Transverse colon (tissue), 4 donors: ENCODE results near the gene DLG4. TPM values are rescaled to one million over a fixed set of nuclear protein-coding genes. Genes with fewer than 3 reads are reported as not detected.

Source experiments
- DNase-seq: peaks from one replicate; pipeline ENCODE4 v3.0.0-alpha.2; 2019
- H3K27ac ChIP-seq, 4 donors: fragments of 200-600 bp; sonication (generic); 2 replicates each; pipeline ENCODE4 v1.5.1; 2016 to 2018; ENCODE audit warnings: inconsistent platforms in 4 of 4
- H3K27me3 ChIP-seq: fragments of 200-600 bp; sonication (generic); 2 replicates; pipeline ENCODE4 v1.5.1; 2017; ENCODE audit warnings: inconsistent platforms
- H3K36me3 ChIP-seq, 4 donors: fragments of 200-600 bp; sonication (generic); 2 replicates each; pipeline ENCODE4 v1.5.1; 2017 to 2019; ENCODE audit warnings: inconsistent platforms in 4 of 4
- H3K4me1 ChIP-seq, 4 donors: fragments of 200-600 bp; sonication (generic); 2 replicates each; pipeline ENCODE4 v1.5.1; 2017 to 2020; ENCODE audit warnings: inconsistent platforms in 4 of 4
- H3K4me3 ChIP-seq, 4 donors: fragments of 200-600 bp; sonication (generic); 1 replicate in 1 of 4; 2 replicates in 3 of 4; pipeline versions ENCODE4 v1.5.1 to v1.6.1; 2017 to 2019; ENCODE audit warnings: inconsistent platforms in 4 of 4
- H3K9me3 ChIP-seq, 2 donors: fragments of 200-600 bp; sonication (generic); 2 replicates each; pipeline ENCODE4 v1.5.1; 2017 to 2019; ENCODE audit warnings: inconsistent platforms in 2 of 2
- CTCF ChIP-seq, 5 experiments: fragments of 200-600 bp in 3 of 5; fragments of 450-650 bp in 2 of 5; sonication (generic) in 3 of 5; IDR thresholded peaks; 1 replicate in 2 of 5; 2 replicates in 3 of 5; pipeline ENCODE4 v1.5.1; 2016 to 2017; ENCODE audit warnings: antibody characterized with exemption in 5 of 5, inconsistent platforms in 3 of 5, mild to moderate bottlenecking in 2 of 5, moderate library complexity in 1 of 5
- EP300 ChIP-seq: sonication (generic); formaldehyde crosslinking; IDR thresholded peaks from one replicate; pipeline ENCODE4 v1.6.1; 2017; ENCODE audit warnings: antibody characterized with exemption, low read depth
- POLR2A ChIP-seq: fragments of 450-650 bp; IDR thresholded peaks from one replicate; pipeline ENCODE4 v1.6.1; 2016; ENCODE audit warnings: antibody characterized with exemption, mild to moderate bottlenecking, moderate library complexity
- POLR2AphosphoS5 ChIP-seq, 3 donors: sonication (generic); formaldehyde crosslinking; IDR thresholded peaks; one replicate each; pipeline ENCODE4 v1.6.1; 2016; ENCODE audit warnings: antibody characterized with exemption in 3 of 3
- WGBS, 2 donors: methylation state at CpG; one replicate each; pipeline ENCODE4 v1.1.5; 2018; ENCODE audit warnings: low coverage in 1 of 2; 5-methylcytosine and 5-hydroxymethylcytosine counted together
- in situ Hi-C, 4 donors: fragments of 200-750 bp; cut with MboI; loops; one replicate each; pipeline versions ENCODE4 v1.15.0 to v1.15.1; 2017; ENCODE audit warnings: low sequenced_read_pairs in 3 of 4, low pct_ligation_motif_present in 1 of 4, low pct_unique_long_range_greater_than_20kb in 1 of 4
- intact Hi-C: fragments of 100-400 bp; cut with DNase I; formaldehyde crosslinking; loops from one replicate; pipeline ENCODE4 v1.15.1; 2023; ENCODE audit warnings: low total_unique reads
- total RNA-seq, 4 donors: library from RNA; depleted of rRNA; stranded (reverse); fragments of >200 nt; gene quantifications; one replicate each; pipeline ENCODE4 v1.1.0, GENCODE V29; 2016

Gene DLG4
- total RNA-seq, 4 donors from 2014 or later: 2.4 to 15.7 (median 6.1) TPM

GRCh38 chr17:7239091-7240027 is 19.7 kb upstream of the DLG4 start, which contains the start of gene PHF23:
Gene PHF23 (minus strand): TSS chr17:7239457. CDS start chr17:7239279, 178 bp downstream.
- in situ Hi-C loops: loop anchor here in 1 of 4 donors (25.0 kb wide), 1 partner anchor 898 kb away; no protein-coding TSS in a partner anchor
- peaks cover 0 to 13% (median 6%) of the 10 kb centered on the region in 4 donors for H3K36me3 ChIP-seq

GRCh38 chr17:7238420-7239090 is 18.9 kb upstream of the DLG4 start:
- Histone ChIP-seq H3K27ac (peak overlapping the region; percentile 96 to 98 (median 96)), H3K9me3 (no peaks in the 10 kb centered on the region), H3K4me3 (peak overlapping the region; percentile 81 to 90 (median 86)), H3K4me1 (peaks cover 30 to 57% (median 44%) of the 10 kb centered on the region in 4 donors), H3K36me3 (peaks cover 0 to 9% (median 4%) of the 10 kb centered on the region in 4 donors), H3K27me3 (no peaks in the 10 kb centered on the region)
- 0 to 2% methylated on average over 1 to 37 of the region's 39 CpGs for WGBS, 2 donors
- DNase-seq: no peak
- TF ChIP-seq POLR2AphosphoS5 (IDR thresholded peaks at IDR 0.05) (no peak), CTCF (IDR thresholded peaks at IDR 0.05) (no peak), EP300 (no peak), POLR2A (no peak)
- intact Hi-C loops: no loop called here
- in situ Hi-C loops: loop anchor here in 1 of 4 donors (25.0 kb wide), 1 partner anchor 899 kb away; no protein-coding TSS in a partner anchor

More at GRCh38 chr17:7239091-7240027, 19.7 kb upstream of the DLG4 start, which contains the start of gene PHF23:
- intact Hi-C loops: loop anchor here (5.0 kb wide), 1 partner anchor 603 kb away; no protein-coding TSS in a partner anchor
- TF ChIP-seq POLR2AphosphoS5 (IDR thresholded peaks at IDR 0.05) (peak; percentile 43 to 67 (median 52)), EP300 (peak; percentile 48), CTCF (IDR thresholded peaks at IDR 0.05) (peak in 3 of 5 experiments; percentile 20 to 77 (median 70)), POLR2A (peak; percentile 80)
- H3K27me3 ChIP-seq: no peaks in the 10 kb centered on the region
- peak within 1 kb of the TSS; percentile 81 to 95 (median 86) for H3K4me3 ChIP-seq
- no peaks in the 10 kb centered on the region for H3K9me3 ChIP-seq
- peaks cover 31 to 61% (median 45%) of the 10 kb centered on the region in 4 donors for H3K4me1 ChIP-seq
- peak; percentile 99 for DNase-seq
- WGBS, 2 donors: 0 to 1% methylated on average over 5 to 60 of the region's 72 CpGs
- peak within 1 kb of the TSS; percentile 96 to 99 (median 98) for H3K27ac ChIP-seq

GRCh38 chr17:7237761-7238419 is 18.3 kb upstream of the DLG4 start:
- no peaks in the 10 kb centered on the region for H3K27me3 ChIP-seq
- peaks cover 0 to 9% (median 4%) of the 10 kb centered on the region in 4 donors for H3K36me3 ChIP-seq
- TF ChIP-seq POLR2AphosphoS5 (IDR thresholded peaks at IDR 0.05) (peak in 1 of 3 donors; percentile 11), EP300 (no peak), POLR2A (peak; percentile 47)
- H3K27ac ChIP-seq: peak overlapping the region; percentile 96 to 98 (median 96)
- H3K4me3 ChIP-seq: peak overlapping the region; percentile 81 to 90 (median 86)
- in situ Hi-C loops: loop anchor here in 1 of 4 donors (25.0 kb wide), 1 partner anchor 899 kb away; no protein-coding TSS in a partner anchor
- 1% methylated on average over 49 of the region's 73 CpGs; no CpG with 5 or more reads in 1 of the 2 donors for WGBS, 2 donors
- no peaks in the 10 kb centered on the region for H3K9me3 ChIP-seq
- intact Hi-C loops: no loop called here
- H3K4me1 ChIP-seq: peaks cover 31 to 59% (median 46%) of the 10 kb centered on the region in 4 donors
- DNase-seq: peak; percentile 91

- DNase-seq: no peak
- intact Hi-C loops (no loop called here), in situ Hi-C loops (loop anchor here in 1 of 4 donors (25.0 kb wide), 1 partner anchor 900 kb away; no protein-coding TSS in a partner anchor)
- Histone ChIP-seq H3K9me3 (no peaks in the 10 kb centered on the region), H3K27ac (peak overlapping the region; percentile 96 to 98 (median 96)), H3K4me1 (peaks cover 36 to 65% (median 51%) of the 10 kb centered on the region in 4 donors), H3K4me3 (peak overlapping the region; percentile 81 to 90 (median 86)), H3K27me3 (no peaks in the 10 kb centered on the region), H3K36me3 (peaks cover 0 to 9% (median 4%) of the 10 kb centered on the region in 4 donors)
- WGBS, 2 donors: 13 to 25% methylated on average over 2 to 6 of the region's 6 CpGs
- TF ChIP-seq EP300 (no peak), CTCF (IDR thresholded peaks at IDR 0.05) (no peak), POLR2A (no peak), POLR2AphosphoS5 (IDR thresholded peaks at IDR 0.05) (no peak)
Measured at GRCh38 chr17:7237266-7237760, 17.7 kb upstream of the DLG4 start.
